Measurements from ENCODE around the gene PKIG. TPM values are rescaled to one million over a fixed set of nuclear protein-coding genes. Genes with fewer than 3 reads are reported as not detected.
"Not testable (repeated sequence)": the region's sequence is repeated elsewhere in the genome, so short reads cannot be mapped to it uniquely, and the experiment has no call there.

Gene PKIG
- total RNA-seq, 2 experiments from 2014 or later, result 31.7 to 46.9 TPM

- Histone ChIP-seq H3K36me3 (ENCODE audit: insufficient read depth, low read length) (peaks cover 39% of the 10 kb centered on the region), H2AFZ (ENCODE audit: low read length) (peak overlapping the region; percentile 33; the same call in 1 of the 2 replicates), H3K4me2 (ENCODE audit: low read length) (peak overlapping the region; percentile 89), H3K4me3 (ENCODE audit: low read depth, low read length, poor library complexity, severe bottlenecking) (peak overlapping the region; percentile 63), H3K9me3 (ENCODE audit: low read length) (peaks cover 8% of the 10 kb centered on the region), H3K27ac (ENCODE audit: low read depth, low read length, poor library complexity, severe bottlenecking) (peak overlapping the region; percentile 98), H3K9me2 (ENCODE audit: insufficient read depth, low read length) (no peaks in the 10 kb centered on the region), H3K79me2 (ENCODE audit: insufficient read depth, low read depth, low read length) (peaks cover 74% of the 10 kb centered on the region), H4K20me1 (ENCODE audit: insufficient read depth, low read length) (no peaks in the 10 kb centered on the region), H3K4me1 (ENCODE audit: insufficient read depth, low read length, poor library complexity, severe bottlenecking) (peaks cover 91% of the 10 kb centered on the region)
- peak; percentile 69 for DNase-seq (ENCODE audit: low spot score)
- ChIA-PET CTCF (ENCODE audit: unreplicated experiment) (interaction anchor here (0.6 to 2.8 kb wide), 6 partner anchors 11 to 161 kb away, joined by 3 to 13 read pairs (median 4); no protein-coding TSS in a partner anchor), POLR2A (interaction anchor here (0.6 to 3.6 kb wide), 18 partner anchors 7 to 380 kb away, joined by 3 to 33 read pairs (median 4); partner anchors contain the start of gene TTPAL)
- intact Hi-C loops (cut with micrococcal nuclease; ENCODE audit: unreplicated experiment), result loop anchor here (1.0 to 10.0 kb wide), 2 partner anchors 60 to 377 kb away; partner anchors contain the start of genes STK4 and TOMM34
- TF ChIP-seq, protein P1, sequence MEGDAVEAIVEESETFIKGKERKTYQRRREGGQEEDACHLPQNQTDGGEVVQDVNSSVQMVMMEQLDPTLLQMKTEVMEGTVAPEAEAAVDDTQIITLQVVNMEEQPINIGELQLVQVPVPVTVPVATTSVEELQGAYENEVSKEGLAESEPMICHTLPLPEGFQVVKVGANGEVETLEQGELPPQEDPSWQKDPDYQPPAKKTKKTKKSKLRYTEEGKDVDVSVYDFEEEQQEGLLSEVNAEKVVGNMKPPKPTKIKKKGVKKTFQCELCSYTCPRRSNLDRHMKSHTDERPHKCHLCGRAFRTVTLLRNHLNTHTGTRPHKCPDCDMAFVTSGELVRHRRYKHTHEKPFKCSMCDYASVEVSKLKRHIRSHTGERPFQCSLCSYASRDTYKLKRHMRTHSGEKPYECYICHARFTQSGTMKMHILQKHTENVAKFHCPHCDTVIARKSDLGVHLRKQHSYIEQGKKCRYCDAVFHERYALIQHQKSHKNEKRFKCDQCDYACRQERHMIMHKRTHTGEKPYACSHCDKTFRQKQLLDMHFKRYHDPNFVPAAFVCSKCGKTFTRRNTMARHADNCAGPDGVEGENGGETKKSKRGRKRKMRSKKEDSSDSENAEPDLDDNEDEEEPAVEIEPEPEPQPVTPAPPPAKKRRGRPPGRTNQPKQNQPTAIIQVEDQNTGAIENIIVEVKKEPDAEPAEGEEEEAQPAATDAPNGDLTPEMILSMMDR (conservative IDR thresholded peaks at IDR 0.05; ENCODE audit: low read length), result no peak
- no peak for TF ChIP-seq EZH2phosphoT487 (IDR thresholded peaks at IDR 0.05; ENCODE audit: borderline replicate concordance, low read depth, low read length)
- no TSS peak for BruUV-seq (replicated peaks)
Measured at GRCh38 chr20:44587035-44587980, 4.9 kb downstream of the PKIG start.

- H3K9me3 ChIP-seq (ENCODE audit: low read length); H2AFZ ChIP-seq (ENCODE audit: low read length); H3K9me2 ChIP-seq (ENCODE audit: insufficient read depth, low read length); H4K20me1 ChIP-seq (ENCODE audit: insufficient read depth, low read length); BruUV-seq (replicated peaks); CTCF ChIA-PET (ENCODE audit: unreplicated experiment); DNase-seq (ENCODE audit: low spot score): not testable (repeated sequence)
- Histone ChIP-seq H3K79me2 (ENCODE audit: insufficient read depth, low read depth, low read length) (peaks cover 70% of the 10 kb centered on the region), H3K27ac (ENCODE audit: low read depth, low read length, poor library complexity, severe bottlenecking) (peak overlapping the region; percentile 98), H3K4me3 (ENCODE audit: low read depth, low read length, poor library complexity, severe bottlenecking) (peak overlapping the region; percentile 63), H3K4me2 (ENCODE audit: low read length) (peak overlapping the region; percentile 89), H3K4me1 (ENCODE audit: insufficient read depth, low read length, poor library complexity, severe bottlenecking) (peaks cover 92% of the 10 kb centered on the region), H3K36me3 (ENCODE audit: insufficient read depth, low read length) (peaks cover 49% of the 10 kb centered on the region)
- intact Hi-C loops (cut with micrococcal nuclease; ENCODE audit: unreplicated experiment), result loop anchor here (10.0 kb wide), 1 partner anchor 376 kb away; the partner anchor contains the start of genes STK4 and TOMM34
- POLR2A ChIA-PET, result interaction anchor here (0.6 to 3.6 kb wide), 3 partner anchors 10 to 29 kb away, joined by 4 to 16 read pairs (median 6); no protein-coding TSS in a partner anchor
Measured at GRCh38 chr20:44588321-44588720, 5.9 kb downstream of the PKIG start.

DNA sequence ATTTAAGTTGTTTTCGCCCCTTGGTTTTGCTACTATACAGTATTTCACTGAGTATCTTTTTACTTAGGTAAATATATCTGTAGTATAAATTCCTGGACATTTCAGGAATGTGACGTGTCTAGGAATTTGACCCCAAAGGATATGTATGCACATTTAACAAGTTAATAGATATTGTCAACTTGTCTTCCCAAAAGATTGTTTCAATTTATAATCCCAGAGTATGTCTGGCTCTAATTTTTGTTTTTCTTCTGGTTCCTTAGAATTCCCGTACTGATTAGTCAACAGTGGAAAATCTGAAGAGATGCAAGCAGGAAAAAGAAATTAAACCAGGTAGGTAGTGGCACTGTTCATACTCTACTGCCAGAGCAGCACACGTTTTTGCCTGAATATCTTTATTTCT lies 7.2 kb downstream of the PKIG start:
- H3K4me2 ChIP-seq (ENCODE audit: low read length), result no peak overlapping the region
- H3K9me2 ChIP-seq (ENCODE audit: insufficient read depth, low read length), result no peaks in the 10 kb centered on the region
- TF ChIP-seq, protein P1 (conservative IDR thresholded peaks at IDR 0.05; ENCODE audit: low read length), result no peak
- TF ChIP-seq EZH2phosphoT487 (IDR thresholded peaks at IDR 0.05; ENCODE audit: borderline replicate concordance, low read depth, low read length), result no peak
- peaks cover 8% of the 10 kb centered on the region for H3K9me3 ChIP-seq (ENCODE audit: low read length)
- POLR2A ChIA-PET, result interaction anchor here (1.1 kb wide), 1 partner anchor 18 kb away, joined by 3 read pairs; no protein-coding TSS in a partner anchor
- H3K27ac ChIP-seq (ENCODE audit: low read depth, low read length, poor library complexity, severe bottlenecking), result no peak overlapping the region
- H3K4me1 ChIP-seq (ENCODE audit: insufficient read depth, low read length, poor library complexity, severe bottlenecking), result peaks cover 92% of the 10 kb centered on the region
- no peak overlapping the region for H2AFZ ChIP-seq (ENCODE audit: low read length)
- CTCF ChIA-PET (ENCODE audit: unreplicated experiment), result no interaction called here
- peaks cover 61% of the 10 kb centered on the region for H3K36me3 ChIP-seq (ENCODE audit: insufficient read depth, low read length)
- DNase-seq (ENCODE audit: low spot score), result no peak
- H3K4me3 ChIP-seq (ENCODE audit: low read depth, low read length, poor library complexity, severe bottlenecking), result no peak overlapping the region
- intact Hi-C loops (cut with micrococcal nuclease; ENCODE audit: unreplicated experiment), result loop anchor here (10.0 kb wide), 1 partner anchor 375 kb away; the partner anchor contains the start of genes STK4 and TOMM34
- H4K20me1 ChIP-seq (ENCODE audit: insufficient read depth, low read length), result no peaks in the 10 kb centered on the region
- peaks cover 70% of the 10 kb centered on the region for H3K79me2 ChIP-seq (ENCODE audit: insufficient read depth, low read depth, low read length)
- BruUV-seq (replicated peaks), result no TSS peak

Measured in OCI-LY7 (cell line).